HEK293 (cell line): ENCODE data around the gene PKNOX2.

Source experiments
- CTCF ChIP-seq: fragments of 450-650 bp; formaldehyde crosslinking; IDR thresholded peaks from 2 replicates; pipeline ENCODE4 v1.5.1; 2016; ENCODE audit warnings: missing biosample characterization, missing genetic modification characterization
- HOXA7 ChIP-seq: sonication (generic); formaldehyde crosslinking; IDR thresholded peaks from 2 replicates; pipeline ENCODE4 v1.8.1; 2022; ENCODE audit warnings: missing genetic modification reagents, borderline replicate concordance
- YY1 ChIP-seq: fragments of 450-650 bp; formaldehyde crosslinking; IDR thresholded peaks from 2 replicates; pipeline ENCODE4 v1.5.1; 2018; ENCODE audit warnings: missing biosample characterization, missing genetic modification characterization
- ZBTB10 ChIP-seq: fragments of 450-650 bp; formaldehyde crosslinking; IDR thresholded peaks from 2 replicates; pipeline ENCODE4 v1.5.1; 2016; ENCODE audit warnings: missing biosample characterization, missing genetic modification characterization
- ZNF133 ChIP-seq: fragments of 450-650 bp; formaldehyde crosslinking; IDR thresholded peaks from 2 replicates; pipeline ENCODE4 v1.5.1; 2016; ENCODE audit warnings: missing biosample characterization, missing genetic modification characterization
- ZNF140 ChIP-seq: fragments of 450-650 bp; formaldehyde crosslinking; IDR thresholded peaks from 2 replicates; pipeline ENCODE4 v1.5.1; 2016; ENCODE audit warnings: missing biosample characterization, missing genetic modification characterization
- ZNF501 ChIP-seq: fragments of 450-650 bp; formaldehyde crosslinking; IDR thresholded peaks from 2 replicates; pipeline ENCODE4 v1.5.1; 2016; ENCODE audit warnings: missing biosample characterization, missing genetic modification characterization
- ZNF561 ChIP-seq: fragments of 450-650 bp; IDR thresholded peaks from 2 replicates; pipeline ENCODE4 v1.5.1; 2018; ENCODE audit warnings: missing biosample characterization, missing genetic modification characterization, borderline replicate concordance
- ZNF658 ChIP-seq: fragments of 450-650 bp; formaldehyde crosslinking; IDR thresholded peaks from 2 replicates; pipeline ENCODE4; 2016; ENCODE audit warnings: missing biosample characterization, missing genetic modification characterization
- ZNF791 ChIP-seq: fragments of 450-650 bp; formaldehyde crosslinking; IDR thresholded peaks from 2 replicates; pipeline ENCODE4 v1.5.1; 2016; ENCODE audit warnings: missing biosample characterization, missing genetic modification characterization

- TF ChIP-seq CTCF (tag by site-specific recombination) (no peak), YY1 (tag by site-specific recombination) (no peak), ZNF561 (no peak), ZNF791 (tag by site-specific recombination) (no peak), ZNF140 (tag by site-specific recombination) (no peak), ZBTB10 (tag by site-specific recombination) (no peak), ZNF501 (tag by site-specific recombination) (no peak), ZNF133 (no peak), HOXA7 (CRISPR knock-in tag) (no peak), ZNF658 (tag by site-specific recombination) (no peak)
These were observed 18.3 kb upstream of the PKNOX2 start for GRCh38 chr11:125146232-125146631.
